Endothelial cell of umbilical vein (primary cell): ENCODE measurements around the gene ARHGAP29.

ENCODE experiments used
- EZH2 ChIP-seq: IDR thresholded peaks from 2 replicates; pipeline ENCODE4 v1.6.1; 2012; ENCODE audit warnings: borderline replicate concordance, low read depth, mild to moderate bottlenecking, moderate library complexity, low read length, inconsistent platforms; ENCODE audit not compliant: severe bottlenecking
- MYC ChIP-seq: IDR thresholded peaks from one replicate; pipeline ENCODE4 v1.6.1; 2011; ENCODE audit warnings: mild to moderate bottlenecking, low read depth, low read length

DNA sequence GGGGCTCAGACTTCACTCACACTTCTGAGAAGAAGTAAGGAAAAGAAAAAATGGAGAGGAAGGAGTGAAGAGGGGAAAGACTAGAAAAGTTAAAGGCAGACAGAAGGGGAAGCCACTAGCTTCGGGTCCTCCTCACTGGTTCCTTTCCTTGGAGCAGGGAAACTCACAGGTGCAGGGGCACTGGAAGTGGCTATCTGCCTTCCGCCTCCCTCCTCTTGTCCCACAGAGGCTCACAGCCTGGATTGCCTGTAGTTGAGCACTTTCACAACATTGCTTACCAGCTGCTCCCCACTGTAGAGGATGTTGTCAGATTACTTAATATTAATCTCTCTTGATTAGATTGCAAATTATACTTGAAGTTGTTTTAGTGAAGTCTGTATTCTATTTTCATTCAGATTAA, 94.8 kb downstream of the ARHGAP29 start:
- no peak for TF ChIP-seq MYC
- no peak for TF ChIP-seq EZH2
